ENCODE results near the gene LIPM.
"Not testable (repeated sequence)": the region's sequence is repeated elsewhere in the genome, so short reads cannot be mapped to it uniquely, and the experiment has no call there.

Gene LIPM

DNA sequence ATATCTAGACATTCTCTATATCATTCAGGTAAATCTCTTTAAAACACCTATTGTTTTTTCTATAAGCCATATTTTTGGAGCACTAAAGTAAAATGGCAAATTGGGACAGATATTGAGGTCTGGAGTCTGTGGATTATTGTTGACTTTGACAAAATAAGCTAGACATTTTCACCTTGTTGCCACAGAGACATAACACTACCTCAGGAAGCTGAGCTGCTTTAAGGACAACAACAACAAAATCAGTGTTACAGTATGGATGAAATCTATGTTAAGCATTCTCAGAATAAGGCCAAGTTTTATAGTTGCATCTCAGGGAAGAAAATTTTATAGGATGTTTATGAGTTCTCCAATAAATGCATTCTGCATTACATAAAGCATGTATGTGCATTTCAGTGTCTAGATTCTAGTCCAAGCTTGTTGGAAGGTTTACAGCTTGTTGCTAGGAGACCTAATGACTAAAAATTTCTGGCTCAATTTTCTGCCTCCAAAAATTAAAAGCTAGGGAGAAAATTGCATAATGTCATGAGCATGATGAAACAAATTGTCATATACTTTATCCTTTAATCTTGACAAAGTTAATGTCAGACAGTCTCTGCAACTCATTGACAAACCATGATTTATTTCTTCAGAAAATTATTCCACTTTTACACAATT, 18.3 kb downstream of the LIPM start:
- ATAC-seq = no peak
- Mint-ChIP-seq H3K9me3 (no peaks in the 10 kb centered on the region), H3K36me3 (no peaks in the 10 kb centered on the region), H3K27ac (no peak overlapping the region), H3K4me3 (no peak overlapping the region), H3K4me1 (peaks cover 12% of the 10 kb centered on the region)
- DNase-seq (ENCODE audit: low spot score in 2 of 2) = no peak

DNA sequence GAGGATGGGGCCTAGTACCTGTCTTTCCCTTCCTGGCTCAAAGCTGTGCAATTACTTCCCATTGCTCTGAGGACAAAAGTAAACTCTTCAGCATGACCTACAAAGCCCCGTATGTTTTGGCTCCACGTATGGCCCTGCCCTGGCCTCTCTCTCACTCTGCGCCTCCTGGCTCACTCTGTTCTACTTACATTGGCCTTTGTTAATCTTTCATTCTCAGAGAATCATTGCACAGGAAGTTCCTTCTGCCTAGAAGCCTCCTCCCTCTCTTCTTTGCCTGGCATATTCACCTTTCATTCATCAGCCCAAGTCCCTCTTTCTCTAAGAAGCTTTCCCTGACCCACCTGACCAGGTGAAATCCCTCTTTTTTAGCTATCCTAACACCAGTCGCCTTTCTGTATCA, 23.9 kb downstream of the LIPM start:
- Mint-ChIP-seq H3K36me3 (no peaks in the 10 kb centered on the region), H3K27ac (peak overlapping the region; percentile 35), H3K4me3 (peak overlapping the region; percentile 15), H3K4me1 (peaks cover 49% of the 10 kb centered on the region), H3K9me3 (no peaks in the 10 kb centered on the region)
- no peak for DNase-seq (ENCODE audit: low spot score in 2 of 2)
- ATAC-seq = no peak

DNA sequence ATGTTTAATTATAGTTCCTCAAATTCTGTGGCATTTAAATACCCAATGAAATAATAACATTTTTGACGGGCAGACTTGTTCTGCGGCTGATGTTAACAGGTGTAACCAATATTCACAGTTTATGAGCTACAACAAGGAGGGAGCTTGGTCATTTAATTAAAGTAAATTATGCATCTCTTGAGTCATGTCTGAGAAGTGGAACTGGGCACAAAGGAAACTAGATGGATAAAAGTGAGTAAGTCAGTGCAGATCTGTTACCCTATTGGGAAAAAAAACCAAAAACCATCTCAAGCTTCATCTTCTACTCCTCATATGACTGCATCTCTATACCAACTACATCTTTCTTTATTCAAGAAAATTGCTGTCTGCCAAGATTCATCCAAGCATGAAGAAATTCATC, 25.1 kb downstream of the LIPM start:
- H3K4me1 Mint-ChIP-seq = peaks cover 57% of the 10 kb centered on the region
- ATAC-seq (peak; percentile 58), DNase-seq (ENCODE audit: low spot score in 2 of 2) (no peak)
- no peak overlapping the region for H3K4me3 Mint-ChIP-seq
- no peaks in the 10 kb centered on the region for H3K9me3 Mint-ChIP-seq
- no peak overlapping the region for H3K27ac Mint-ChIP-seq
- H3K36me3 Mint-ChIP-seq = no peaks in the 10 kb centered on the region

DNA sequence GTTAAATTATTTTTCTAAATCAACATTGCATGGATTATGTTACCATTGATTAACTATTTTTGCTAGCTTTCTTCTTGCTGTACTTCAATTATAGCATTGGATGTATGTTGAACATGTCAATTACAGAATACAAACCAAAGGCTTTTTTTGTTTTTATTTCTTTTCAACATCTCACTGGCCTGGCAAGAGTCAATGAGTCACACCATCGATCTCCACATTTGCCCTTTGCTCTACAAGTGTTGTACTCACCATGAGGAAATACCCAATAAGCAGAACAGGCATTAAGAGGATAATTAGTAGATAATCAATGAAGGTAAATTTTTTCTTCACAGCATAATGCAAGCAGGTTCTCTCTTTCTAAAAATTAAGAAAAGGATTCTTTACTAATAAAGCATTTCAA, 25.8 kb downstream of the LIPM start:
- H3K4me3 Mint-ChIP-seq = no peak overlapping the region
- H3K4me1 Mint-ChIP-seq = peaks cover 64% of the 10 kb centered on the region
- H3K36me3 Mint-ChIP-seq = no peaks in the 10 kb centered on the region
- H3K27ac Mint-ChIP-seq = no peak overlapping the region
- DNase-seq (ENCODE audit: low spot score in 2 of 2) (no peak), ATAC-seq (no peak)
- H3K9me3 Mint-ChIP-seq = no peaks in the 10 kb centered on the region

DNA sequence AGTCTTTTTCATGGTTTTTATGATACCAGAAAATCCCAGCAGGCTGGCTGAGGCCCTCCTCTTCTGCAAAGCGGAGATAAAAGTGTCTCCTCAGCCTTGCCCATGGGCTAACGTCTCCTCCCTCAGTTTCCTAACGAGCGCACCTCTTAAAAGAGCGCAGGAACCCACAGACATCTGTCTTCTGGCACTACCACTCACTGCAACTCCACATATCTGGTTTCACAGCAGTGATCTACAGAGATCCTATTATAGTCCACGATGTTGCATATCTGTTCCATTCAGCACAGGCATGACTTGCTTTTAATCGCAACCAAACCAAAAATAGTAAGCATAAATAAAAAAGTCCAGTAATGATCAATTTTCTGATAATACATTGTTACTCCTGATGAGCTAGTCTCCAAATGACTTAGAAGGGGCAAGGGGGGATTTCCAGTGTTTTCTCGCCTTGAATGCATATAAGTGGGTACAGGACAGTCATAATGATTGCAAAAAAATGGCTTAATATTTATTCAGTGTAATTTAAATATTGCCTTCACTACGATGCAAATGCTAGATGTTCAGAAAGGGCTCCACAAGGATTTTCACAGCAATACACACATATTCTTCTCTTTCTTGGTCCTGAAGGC, 28.2 kb downstream of the LIPM start:
- ATAC-seq (peak; percentile 52), DNase-seq (ENCODE audit: low spot score in 2 of 2) (no peak)
- Mint-ChIP-seq H3K36me3 (no peaks in the 10 kb centered on the region), H3K27ac (peak overlapping the region; percentile 13), H3K4me1 (peaks cover 61% of the 10 kb centered on the region), H3K9me3 (no peaks in the 10 kb centered on the region), H3K4me3 (peak overlapping the region; percentile 46)

DNA sequence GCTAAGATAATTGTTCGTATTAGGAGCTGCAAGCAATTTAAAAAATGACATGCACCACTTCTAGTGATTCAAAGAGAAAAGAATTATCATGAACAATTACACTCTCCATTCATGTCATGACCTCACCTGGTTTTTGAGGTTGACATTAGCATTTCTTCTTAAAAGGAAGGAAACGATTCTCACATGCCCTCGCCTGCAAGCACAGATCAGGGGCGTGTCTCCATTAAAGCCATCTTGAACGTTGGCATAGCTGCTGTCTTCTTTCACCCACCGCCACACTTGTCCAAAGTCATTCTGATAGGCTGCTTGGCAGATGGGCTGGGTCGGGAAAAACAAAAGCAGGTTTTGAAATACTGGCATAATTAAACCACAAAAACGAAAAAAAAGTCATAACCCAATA, 29.2 kb downstream of the LIPM start:
- Mint-ChIP-seq H3K9me3 (no peaks in the 10 kb centered on the region), H3K36me3 (no peaks in the 10 kb centered on the region), H3K4me3 (peak overlapping the region; percentile 46), H3K4me1 (peaks cover 52% of the 10 kb centered on the region), H3K27ac (peak overlapping the region; percentile 13)
- ATAC-seq (peak; percentile 84), DNase-seq (ENCODE audit: low spot score in 2 of 2) (peak in 1 of 2 donors; percentile 16)

DNA sequence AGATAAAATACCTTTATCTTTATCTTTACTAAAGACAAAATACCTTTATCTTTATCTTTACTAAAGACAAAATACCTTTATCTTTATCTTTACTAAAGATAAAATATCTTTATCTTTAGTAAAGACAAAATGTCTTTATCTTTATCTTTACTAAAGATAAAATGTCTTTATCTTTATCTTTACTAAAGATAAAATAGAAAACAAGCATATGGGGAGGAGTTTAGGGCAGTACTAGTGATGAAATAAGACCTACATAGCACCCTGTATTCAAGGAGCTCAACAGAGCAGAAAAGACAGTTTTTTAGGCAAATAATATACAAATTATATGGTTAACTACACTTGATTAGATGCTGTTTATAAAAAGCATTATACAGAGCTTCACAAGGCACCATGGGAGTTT, 29.8 kb downstream of the LIPM start:
- Mint-ChIP-seq H3K9me3 (no peaks in the 10 kb centered on the region), H3K4me3 (no peak overlapping the region), H3K4me1 (peaks cover 45% of the 10 kb centered on the region), H3K36me3 (no peaks in the 10 kb centered on the region), H3K27ac (no peak overlapping the region)
- no peak for DNase-seq (ENCODE audit: low spot score in 2 of 2)
- ATAC-seq = no peak

DNA sequence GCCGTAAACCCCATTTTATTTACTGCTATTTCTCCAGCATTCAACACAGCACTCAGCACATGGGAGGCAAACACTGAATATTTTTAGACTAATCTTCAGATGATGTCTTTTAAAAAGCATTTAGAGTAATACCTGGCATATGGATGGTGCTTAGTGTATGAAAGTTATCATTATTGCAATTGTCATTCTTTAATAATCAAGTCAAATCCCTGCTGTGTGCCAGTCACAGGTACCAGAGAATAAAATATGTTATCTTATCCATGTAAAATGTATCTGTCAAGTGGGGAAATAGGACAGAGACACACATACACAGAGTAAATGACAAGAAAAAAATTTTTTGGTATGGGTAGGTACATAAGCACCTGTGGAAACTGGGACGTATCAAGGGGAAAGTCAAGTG, 30.6 kb downstream of the LIPM start:
- no peaks in the 10 kb centered on the region for H3K9me3 Mint-ChIP-seq
- H3K4me1 Mint-ChIP-seq = peaks cover 38% of the 10 kb centered on the region
- H3K27ac Mint-ChIP-seq = no peak overlapping the region
- no peaks in the 10 kb centered on the region for H3K36me3 Mint-ChIP-seq
- DNase-seq (ENCODE audit: low spot score in 2 of 2) = no peak
- H3K4me3 Mint-ChIP-seq = no peak overlapping the region
- ATAC-seq = no peak

DNA sequence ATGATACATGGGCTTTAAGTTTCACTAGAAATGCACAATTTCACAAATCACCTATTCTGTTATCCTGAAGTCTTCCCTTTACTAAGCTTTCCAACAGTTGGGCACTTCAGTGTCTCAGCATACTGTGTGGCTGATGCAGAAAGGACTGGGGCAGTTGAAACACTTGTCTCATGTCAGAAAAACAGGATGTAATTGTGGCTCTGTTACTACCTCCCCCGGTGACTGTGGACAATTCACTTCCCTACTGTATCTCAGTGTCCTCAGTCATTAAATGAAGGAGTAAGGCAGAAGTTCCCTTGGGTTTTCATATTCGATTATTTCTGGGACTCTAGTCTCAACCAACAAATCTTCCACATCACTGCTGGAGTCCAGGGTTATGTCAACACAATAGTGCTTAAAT, 31.2 kb downstream of the LIPM start:
- Mint-ChIP-seq H3K36me3 (no peaks in the 10 kb centered on the region), H3K27ac (no peak overlapping the region), H3K9me3 (no peaks in the 10 kb centered on the region), H3K4me1 (peaks cover 34% of the 10 kb centered on the region), H3K4me3 (no peak overlapping the region)
- ATAC-seq = no peak
- no peak for DNase-seq (ENCODE audit: low spot score in 2 of 2)

DNA sequence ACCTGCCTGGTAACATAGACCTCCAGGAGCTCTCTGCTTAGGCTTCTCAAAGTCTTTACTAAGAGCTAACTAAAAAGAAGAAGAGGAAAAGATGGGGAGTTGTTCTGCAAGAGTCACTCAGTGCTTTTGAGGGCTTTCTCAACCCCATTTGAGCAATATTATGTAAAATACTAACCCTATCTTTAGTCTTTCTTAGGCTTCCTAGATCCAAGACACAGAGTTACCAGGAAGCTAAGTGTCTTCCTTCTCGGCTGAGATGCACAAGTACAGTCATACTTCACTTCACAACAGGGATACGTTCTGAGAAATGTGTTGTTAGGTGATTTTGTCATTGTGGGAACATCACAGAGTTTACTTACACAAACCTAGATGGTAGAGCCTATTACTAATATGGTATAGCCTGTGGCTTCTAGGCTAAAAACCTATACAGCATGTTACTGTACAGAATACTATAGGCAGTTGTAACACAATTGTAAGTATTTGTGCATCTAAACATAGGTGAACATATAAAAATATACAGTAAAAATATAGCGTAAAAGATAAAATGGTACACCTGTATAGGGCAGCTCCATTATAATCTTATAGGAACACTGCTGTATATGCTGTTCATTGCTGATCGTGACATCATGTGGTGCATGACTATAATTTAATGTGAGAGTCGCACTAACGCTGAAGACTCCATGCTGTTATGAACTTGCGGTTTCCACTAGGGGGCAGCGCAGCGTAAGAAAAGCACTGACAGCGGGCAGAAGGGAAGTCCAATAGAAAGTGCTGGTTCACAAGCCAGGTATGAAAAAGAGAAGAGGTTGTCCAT, 32.8 kb downstream of the LIPM start:
- Mint-ChIP-seq H3K27ac (no peak overlapping the region), H3K4me1 (peaks cover 33% of the 10 kb centered on the region), H3K4me3 (no peak overlapping the region), H3K36me3 (no peaks in the 10 kb centered on the region), H3K9me3 (no peaks in the 10 kb centered on the region)
- peak; percentile 74 to 90 for DNase-seq (ENCODE audit: low spot score in 2 of 2)
- ATAC-seq = peak; percentile 87

DNA sequence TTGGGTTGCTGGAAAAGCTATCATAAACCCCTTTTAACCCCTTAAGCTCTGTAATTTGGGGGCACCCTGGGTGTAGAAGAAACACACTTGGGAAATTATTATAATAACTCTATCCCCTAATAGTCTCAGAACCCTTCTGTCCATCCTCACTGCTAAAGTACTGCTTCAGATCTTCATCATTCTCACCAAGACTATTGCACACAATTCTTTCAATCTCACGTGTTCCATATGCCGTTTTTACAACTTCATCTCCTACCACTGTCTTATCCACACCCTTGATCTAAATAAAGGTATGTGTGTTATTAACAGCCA, 33.3 kb downstream of the LIPM start:
- H3K27ac Mint-ChIP-seq = no peak overlapping the region
- no peaks in the 10 kb centered on the region for H3K9me3 Mint-ChIP-seq
- DNase-seq (ENCODE audit: low spot score in 2 of 2) (no peak), ATAC-seq (no peak)
- H3K4me3 Mint-ChIP-seq = no peak overlapping the region
- H3K36me3 Mint-ChIP-seq = no peaks in the 10 kb centered on the region
- peaks cover 28% of the 10 kb centered on the region for H3K4me1 Mint-ChIP-seq

DNA sequence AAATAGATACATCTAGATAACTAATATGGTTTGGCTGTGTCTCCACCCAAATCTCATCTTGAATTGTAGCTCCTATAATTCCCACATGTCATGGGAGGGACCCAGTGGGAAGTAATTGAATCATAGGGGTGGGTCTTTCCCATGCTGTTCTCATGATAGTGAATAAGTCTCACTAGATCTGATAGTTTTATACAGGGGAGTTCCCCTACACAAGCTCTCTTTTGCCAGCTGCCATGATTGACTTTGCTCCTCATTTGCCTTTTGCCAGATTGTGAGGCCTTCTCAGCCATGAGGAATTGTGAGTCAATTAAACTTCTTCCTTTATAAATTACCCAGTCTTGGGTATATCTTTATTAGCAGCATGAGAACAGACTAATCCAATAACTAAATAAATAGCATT, 35.1 kb downstream of the LIPM start:
- DNase-seq (ENCODE audit: low spot score in 2 of 2) = not testable (repeated sequence)

DNA sequence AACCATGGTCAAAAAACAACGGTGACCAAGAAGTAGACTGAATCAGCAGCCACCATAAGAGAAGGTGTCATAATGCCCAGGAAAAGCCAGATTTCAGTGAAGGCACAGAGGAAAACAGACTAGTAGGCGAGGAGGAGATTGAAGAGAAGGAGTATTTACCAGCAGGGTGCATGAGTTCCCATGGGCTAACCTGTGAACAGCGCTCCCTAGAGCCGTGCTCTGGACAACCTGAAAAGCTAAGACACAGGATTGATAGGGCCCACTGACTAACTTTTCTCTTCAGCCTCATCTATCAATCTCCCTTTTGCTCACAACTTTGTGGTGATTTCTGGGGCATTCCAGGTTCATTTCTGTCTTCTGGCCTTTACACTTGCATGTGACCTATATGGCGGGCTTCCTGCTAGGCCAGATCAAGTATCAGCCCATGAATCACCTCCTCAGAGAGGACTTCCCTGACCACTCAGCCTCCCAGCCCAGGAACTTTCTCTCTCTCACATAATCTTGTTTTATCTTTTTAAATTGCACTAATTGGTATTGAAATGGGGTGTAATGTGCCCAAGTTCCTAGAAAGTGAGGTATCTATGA, 36.3 kb downstream of the LIPM start:
- H3K36me3 Mint-ChIP-seq = no peaks in the 10 kb centered on the region
- peaks cover 3% of the 10 kb centered on the region for H3K4me1 Mint-ChIP-seq
- H3K4me3 Mint-ChIP-seq = no peak overlapping the region
- DNase-seq (ENCODE audit: low spot score in 2 of 2) (no peak), ATAC-seq (no peak)
- H3K9me3 Mint-ChIP-seq = no peaks in the 10 kb centered on the region
- no peak overlapping the region for H3K27ac Mint-ChIP-seq

More for the DNA sequence above, 35.1 kb downstream of the LIPM start:
- not testable (repeated sequence) for H3K9me3 Mint-ChIP-seq, H3K27ac Mint-ChIP-seq, H3K36me3 Mint-ChIP-seq, H3K4me3 Mint-ChIP-seq, ATAC-seq
- peaks cover 15% of the 10 kb centered on the region for H3K4me1 Mint-ChIP-seq

DNA sequence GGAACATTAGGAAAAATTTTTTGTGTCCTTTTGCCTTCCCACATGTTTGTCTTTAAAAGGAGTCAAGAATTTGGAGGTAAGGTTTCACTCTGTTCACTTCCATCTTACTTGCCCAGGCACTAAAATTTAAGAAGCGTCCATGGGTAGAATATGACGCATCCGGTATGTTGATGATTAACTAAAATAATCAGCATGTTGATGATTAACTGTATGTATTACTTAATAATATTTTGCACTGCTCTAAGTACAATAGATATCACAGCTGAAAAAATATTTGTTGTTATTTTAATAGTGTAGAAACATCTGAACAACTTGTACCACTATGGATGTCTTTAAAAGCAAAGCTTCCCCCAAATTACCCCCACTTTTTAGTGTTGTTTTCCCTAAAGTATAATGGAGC, 37.6 kb downstream of the LIPM start:
- no peak overlapping the region for H3K4me3 Mint-ChIP-seq
- no peaks in the 10 kb centered on the region for H3K9me3 Mint-ChIP-seq
- ATAC-seq = no peak
- no peaks in the 10 kb centered on the region for H3K4me1 Mint-ChIP-seq
- DNase-seq (ENCODE audit: low spot score in 2 of 2) = no peak
- H3K36me3 Mint-ChIP-seq = no peaks in the 10 kb centered on the region
- H3K27ac Mint-ChIP-seq = no peak overlapping the region

DNA sequence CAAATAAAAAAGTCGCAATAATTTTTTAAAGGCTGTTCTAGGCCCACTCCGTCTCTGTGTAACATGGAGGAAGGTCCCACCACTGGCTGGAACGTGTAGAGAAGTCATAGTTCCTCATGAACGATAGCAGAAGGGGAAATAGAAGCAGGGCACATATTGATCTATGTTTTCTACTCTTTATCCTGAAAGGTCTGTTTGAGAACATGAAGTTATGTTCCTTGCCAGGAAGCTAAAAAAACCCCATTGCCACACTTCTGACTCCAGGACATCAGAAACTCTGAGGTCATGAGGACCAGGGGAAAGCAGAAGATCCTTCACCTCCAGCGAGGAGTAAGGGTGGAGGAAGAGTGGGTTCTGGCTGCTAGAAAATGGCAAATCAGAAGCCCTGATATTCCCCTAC, 38.4 kb downstream of the LIPM start:
- Mint-ChIP-seq H3K4me1 (no peaks in the 10 kb centered on the region), H3K4me3 (no peak overlapping the region), H3K27ac (no peak overlapping the region), H3K36me3 (no peaks in the 10 kb centered on the region), H3K9me3 (no peaks in the 10 kb centered on the region)
- no peak for DNase-seq (ENCODE audit: low spot score in 2 of 2)
- no peak for ATAC-seq
